ENCODE measurements around the gene AHSP.
"Not testable (repeated sequence)": the region's sequence is repeated elsewhere in the genome, so short reads cannot be mapped to it uniquely, and the experiment has no call there.

The AHSP gene

DNA sequence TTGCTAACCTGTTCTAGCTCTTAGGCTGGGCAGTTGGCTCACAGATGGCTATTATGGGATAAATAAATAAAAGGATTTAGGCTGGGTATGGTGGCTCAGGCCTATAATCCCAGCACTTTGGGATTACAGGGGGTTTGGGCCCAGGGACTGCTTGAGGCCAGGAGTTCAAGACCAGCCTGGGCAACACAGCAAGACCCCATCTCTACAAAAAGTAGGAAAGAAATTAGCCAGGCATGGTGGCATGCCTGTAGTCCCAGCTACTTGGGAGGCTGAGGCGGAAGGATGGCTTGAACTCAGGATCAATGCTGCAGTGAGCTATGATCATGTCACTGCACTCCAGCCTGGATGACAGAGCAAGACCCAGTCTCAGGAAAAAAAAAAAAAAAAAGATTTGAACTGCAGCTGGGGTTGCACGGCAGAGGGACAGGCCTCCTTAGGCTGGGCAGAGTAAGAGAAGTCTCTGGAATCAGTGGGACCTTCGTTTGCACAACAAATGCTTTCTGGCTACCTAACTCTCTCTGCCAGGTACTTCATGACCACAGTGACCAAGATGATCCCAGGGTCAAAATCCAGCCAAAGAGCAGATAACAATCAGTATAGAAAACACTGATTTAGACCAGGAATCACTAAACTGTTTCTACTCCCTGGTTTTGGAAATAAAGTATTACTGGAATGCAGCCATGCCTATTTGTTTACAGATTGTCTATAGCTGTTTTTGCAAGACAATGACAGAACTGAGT is 26.3 kb upstream of the AHSP start:
- no peak for DNase-seq (ENCODE audit: low read depth)

DNA sequence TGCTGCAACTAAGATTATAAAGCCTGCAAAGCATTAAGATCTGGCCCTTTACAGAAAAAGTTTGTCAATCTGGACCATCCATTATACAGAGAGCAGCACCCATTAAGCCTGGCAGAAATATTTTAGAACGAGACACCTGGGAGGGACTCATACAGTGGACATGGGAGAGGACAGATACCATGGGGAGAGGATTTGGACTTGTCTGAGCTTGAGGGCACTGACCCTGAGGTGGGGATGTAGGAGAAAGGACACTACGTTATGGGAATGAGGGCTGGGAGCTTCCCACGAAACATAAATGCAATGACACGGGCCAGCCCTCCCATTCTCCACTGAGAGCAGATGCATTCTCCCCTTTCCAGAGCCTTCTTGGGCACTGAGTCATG is 25.7 kb upstream of the AHSP start:
- DNase-seq (ENCODE audit: low read depth), result no peak

DNA sequence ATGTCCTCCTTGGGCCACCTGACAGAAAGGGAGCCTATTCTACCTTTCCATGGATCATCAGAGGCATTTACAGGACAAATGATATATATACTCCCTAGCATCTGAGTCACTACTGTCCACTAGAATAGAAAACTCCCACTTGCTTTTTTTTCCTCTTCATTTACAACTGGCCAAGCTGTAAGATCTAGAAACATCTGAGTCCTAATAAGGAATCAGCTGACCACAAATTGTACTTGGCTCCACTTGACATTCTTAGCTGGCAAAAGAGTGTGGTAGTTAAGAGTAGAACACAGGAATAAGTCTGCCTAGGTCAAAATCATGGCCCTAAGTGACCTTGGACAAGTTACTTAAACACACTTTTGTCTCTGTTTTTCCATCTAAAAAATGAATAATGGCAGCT is 24.7 kb upstream of the AHSP start:
- no peak for DNase-seq (ENCODE audit: low read depth)

DNA sequence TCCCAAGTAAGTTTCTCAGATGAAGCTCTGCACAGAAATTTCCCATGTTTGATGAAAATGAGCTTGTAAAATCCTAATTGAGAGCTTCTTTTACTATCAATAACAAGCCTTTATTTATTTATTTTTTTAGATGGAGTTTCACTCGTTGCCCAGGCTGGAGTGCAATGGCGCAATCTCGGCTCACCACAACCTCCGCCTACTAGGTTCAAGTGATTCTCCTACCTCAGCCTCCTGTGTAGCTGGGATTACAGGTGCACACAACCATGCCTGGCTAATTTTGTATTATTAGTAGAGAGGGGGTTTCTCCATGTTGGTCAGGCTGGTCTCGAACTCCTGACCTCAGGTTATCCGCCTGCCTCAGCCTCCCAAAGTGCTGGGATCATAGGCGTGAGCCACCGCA is 24.1 kb upstream of the AHSP start:
- not testable (repeated sequence) for DNase-seq (ENCODE audit: low read depth)

DNA sequence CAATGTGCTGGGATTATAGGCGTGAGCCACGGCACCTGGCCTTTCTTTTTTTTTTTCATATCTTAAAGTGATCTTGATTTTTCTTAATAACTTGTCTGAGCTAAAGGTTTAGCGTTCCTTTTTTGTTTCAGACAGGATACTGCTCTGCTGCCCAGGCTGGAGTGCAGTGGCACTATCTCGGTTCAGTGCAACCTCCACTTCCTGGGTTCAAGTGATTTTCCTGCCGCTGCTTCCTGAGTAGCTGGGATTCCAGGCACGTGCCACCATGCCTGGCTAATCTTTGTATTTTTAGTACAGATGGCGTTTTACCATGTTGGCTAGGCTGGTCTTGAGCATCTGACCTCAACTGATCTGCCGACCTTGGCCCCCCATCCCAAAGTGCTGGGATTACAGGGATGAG is 23.5 kb upstream of the AHSP start:
- DNase-seq (ENCODE audit: low read depth), result no peak

DNA sequence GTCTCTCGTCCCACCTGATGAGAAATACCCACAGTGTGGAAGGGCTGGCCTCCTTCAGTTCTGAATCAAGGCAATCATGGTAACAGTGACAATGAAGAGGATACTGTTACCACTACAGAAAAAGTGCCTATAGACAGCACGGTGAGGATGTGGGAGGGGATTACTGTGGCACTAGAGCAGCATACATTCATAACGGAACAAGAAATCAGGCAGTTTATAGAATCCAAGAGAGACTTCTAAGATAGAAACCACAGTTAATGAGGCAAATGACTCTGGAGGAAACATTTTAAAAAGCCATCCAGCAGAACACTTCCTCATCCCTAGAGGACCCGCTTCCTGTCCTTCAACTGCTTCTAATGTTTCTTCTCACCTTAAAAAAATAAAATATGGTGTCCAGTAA is 22.2 kb upstream of the AHSP start:
- no peak for DNase-seq (ENCODE audit: low read depth)

DNA sequence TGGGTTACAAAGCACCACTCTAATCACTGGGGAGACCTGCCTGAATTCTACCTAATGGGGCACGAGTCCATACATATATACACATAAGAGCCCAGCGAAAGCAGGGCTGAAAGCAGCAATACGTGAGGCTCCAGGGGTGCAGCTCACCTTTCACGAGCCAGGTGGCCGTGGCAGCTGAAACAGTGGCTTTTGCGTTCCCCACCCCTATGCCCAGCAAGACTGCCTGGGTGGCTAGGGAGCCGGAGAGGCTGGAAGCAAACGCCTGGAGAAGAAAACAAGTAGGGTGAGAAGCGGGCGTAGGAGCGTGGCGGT is 20.1 kb upstream of the AHSP start:
- no peak for DNase-seq (ENCODE audit: low read depth)

DNA sequence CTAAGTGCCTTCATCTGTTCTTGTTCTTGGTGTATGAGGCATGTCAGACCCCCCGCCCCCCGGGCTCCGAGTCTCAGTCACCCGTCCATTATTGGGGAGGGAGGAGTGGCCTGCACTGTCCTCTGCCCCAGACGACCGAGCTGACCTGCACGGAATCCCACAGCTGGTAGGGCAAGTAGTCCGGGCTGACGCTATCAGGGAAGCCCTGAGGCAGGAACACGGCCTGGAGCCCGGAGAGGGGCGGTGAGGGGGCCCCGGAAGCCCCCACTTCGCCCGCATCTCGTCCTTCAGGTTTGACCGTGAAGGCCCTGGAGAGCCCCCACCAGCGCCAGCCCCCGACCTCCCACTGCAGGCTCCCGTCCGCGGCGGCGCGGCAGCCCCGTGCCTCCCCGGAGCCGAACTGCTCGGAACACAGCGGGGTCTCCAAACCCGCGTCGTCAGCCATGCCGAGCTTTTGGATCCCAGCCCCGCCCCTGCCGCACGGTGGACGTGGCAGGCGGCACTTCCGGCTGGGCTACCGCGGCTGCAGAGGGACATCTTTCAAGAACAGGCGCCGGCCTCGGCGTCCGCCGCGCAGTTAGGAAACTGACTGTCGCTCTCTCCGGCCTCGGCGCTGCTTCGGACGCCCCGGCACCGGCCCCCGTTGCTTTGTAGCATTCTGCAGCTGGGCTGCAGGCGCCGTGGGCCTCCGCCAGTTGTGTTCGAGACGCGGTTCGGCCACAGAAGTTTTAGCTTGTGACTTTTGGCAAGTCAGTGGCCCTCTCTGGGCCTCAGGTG is 19.6 kb upstream of the AHSP start, which contains the start of gene RUSF1:
Gene RUSF1 (minus strand): TSS at position 463 of the 777 bp plus-strand sequence. CDS start 18 bp downstream, at position 445.
- peak; percentile 42 for DNase-seq (ENCODE audit: low read depth)

DNA sequence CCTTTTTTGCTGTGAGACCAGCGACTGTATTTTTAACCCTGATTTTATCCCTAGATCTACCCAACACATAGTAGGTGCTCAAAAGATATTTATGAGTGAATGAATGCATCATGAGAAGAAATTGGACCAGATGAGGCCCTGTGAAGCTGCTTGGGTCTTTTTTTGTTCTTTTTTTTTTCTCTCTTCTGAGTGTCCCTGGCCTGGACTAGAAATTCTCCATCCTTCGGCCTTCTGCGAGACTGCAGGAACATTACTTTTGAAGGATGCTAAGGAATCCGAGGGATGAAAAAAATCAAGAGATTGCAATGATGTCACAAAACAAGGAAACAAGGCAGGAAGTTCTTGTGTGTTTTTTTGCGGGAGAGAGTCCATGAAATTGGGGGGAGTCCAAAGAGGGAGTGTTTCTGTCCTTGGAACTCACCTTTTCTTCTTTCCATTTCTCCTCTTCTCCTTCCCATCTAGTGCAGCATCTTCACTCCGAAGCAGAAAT is 18.9 kb upstream of the AHSP start:
- DNase-seq (ENCODE audit: low read depth), result no peak

DNA sequence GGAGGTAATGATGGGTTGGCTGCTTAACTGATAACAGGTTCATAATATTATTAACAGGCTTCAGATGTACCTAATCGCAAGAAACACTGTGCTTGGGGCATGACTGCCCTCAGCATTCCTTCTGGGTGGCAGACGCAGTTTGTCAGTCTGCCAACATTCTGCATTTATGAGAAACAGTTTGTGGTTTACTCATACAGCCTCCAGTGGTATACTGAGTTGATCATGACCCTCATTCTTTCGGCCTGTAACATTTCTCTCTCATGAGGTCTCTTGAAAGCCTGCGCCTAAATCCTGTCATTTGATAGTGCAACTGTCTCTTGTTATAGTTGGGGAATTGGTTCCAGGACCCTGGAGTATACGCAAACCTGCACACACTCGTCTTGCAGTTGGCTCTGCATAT is 14.6 kb upstream of the AHSP start:
- peak; percentile 63 for DNase-seq (ENCODE audit: low read depth)

DNA sequence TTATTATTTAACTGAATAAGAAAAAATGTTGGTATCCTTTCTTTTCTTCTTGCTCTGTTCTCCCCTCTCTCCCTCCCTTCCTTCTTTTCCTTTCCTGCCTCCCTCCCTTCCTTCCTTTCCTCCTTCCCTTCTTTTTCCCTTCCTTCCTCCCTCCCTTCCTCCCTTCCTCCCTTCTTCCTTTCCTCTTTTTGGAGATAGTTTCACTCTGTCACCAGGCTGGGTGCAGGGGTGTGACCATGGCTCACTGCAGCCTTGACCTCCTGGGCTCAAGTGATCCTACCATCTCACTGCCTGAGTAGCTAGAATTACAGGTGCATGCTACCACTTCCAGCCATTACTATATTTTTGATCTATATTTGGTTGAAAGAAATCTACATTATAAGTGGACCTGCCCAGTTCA is 13.8 kb upstream of the AHSP start:
- DNase-seq (ENCODE audit: low read depth), result no peak

DNA sequence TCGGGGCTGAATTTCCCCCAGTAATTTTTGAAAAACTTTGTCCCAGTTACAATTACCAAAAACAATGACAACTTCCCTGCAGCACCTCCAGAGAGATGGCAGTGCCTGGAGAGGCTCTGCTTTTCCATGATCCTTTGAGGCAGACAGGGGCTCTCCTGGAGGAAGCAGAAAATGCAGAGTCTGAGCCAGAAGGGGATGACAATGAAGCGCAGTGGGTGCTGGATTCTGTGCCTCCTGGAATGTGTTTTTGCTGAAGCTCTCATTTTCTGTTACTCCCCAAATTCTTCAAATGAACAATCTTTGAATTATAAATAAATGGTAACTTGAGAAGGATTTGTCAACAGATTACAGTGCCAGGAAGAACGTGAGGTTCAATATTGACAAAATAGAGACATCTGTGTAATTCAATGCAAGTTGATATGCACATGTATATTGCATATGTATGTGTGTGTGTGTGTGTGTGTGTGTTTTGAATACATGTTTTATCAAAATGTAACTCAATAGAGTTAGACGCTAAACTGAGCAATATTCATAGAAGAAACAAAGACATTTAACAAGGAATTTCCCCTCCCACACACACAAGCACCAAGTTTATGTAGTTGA is 9.8 kb upstream of the AHSP start:
- no peak for DNase-seq (ENCODE audit: low read depth)

DNA sequence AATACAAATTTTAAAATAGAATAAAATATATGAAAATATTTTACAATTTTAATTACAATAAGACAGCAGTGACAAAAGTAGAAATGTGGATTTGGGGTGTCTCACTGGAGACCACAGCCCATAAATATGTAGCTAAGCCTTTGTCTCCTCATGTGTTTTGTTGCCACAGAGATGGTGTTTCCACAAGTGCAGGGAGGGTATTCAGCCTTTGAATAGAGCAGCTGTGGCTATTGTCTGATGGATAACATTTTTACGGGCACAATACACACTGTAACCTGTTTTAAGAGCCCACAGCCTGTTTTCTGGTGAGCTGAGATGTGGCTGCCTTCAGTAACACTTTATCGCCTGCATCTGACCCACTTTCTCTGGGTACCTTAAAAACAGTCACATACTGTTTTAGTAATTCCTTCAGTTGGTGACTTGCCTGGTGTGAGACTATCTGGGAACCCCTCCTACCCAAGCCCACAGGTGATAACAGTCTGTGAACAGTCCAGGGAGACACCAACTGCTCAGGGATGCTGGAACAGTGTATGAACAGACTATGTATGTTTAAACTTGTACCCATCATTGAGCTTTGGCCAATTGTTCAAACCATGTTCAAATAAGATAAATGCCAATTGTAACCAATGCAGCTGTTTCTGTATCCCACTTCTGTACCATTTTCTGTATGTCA is 7.8 kb upstream of the AHSP start:
- no peak for DNase-seq (ENCODE audit: low read depth)

DNA sequence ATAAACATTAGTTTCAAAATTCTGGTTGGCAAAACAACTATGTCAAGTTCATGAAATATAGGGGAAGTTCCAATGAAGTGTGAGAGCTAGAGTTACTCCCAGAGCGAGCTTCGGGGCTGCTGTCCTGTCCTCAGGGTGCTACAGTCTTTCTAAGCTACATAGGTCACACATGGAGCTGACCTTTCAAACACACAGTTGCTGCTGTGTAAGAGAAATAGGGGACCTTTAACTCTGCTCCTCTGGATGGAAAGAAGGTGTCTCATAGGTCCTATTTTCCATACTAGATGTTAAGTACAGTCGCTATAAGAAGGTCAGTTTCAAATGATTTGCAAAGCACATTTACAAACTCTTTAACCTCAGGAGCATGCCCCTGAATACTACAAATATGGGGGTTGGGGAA is 6.3 kb upstream of the AHSP start:
- DNase-seq (ENCODE audit: low read depth), result no peak

DNA sequence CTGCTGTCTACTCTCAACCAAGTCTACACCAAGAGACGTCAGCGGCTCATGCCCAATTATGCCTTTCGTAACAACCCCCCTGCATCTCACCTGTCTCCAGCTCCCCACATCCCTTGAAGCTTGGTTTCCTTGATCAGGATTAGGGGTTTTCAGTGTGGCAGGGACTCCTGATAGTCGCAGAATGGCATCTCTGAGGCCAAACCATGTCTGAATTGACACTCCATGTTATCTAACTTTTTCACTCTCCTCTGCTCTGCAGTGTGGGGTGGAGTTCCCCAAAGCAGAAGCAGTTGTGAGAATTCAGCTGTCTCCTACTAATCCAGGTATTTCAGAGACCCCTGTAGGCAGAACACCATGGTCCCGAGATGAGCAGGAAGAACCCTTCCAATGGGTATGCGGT is 5.6 kb upstream of the AHSP start:
- no peak for DNase-seq (ENCODE audit: low read depth)

DNA sequence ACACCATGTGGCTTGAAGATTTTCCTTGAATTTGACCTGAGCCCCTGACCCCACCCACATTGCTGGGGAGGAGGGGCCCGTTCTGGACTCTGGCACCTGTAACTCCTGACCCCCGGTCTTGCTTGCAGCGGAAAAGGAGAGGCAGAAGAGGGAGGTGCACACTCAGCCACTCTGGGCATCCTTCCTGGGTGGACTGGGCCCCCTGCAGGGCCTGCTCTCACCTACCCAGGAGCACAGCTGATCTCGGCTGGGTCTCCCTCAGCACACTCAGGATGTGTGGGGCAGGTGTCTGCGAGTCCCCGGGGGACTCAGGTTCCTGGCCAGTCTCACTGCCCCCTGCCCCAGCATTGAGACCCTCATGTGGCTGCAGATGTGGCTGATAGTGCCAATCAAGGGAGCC is 3.9 kb upstream of the AHSP start:
- not testable (repeated sequence) for DNase-seq (ENCODE audit: low read depth)

DNA sequence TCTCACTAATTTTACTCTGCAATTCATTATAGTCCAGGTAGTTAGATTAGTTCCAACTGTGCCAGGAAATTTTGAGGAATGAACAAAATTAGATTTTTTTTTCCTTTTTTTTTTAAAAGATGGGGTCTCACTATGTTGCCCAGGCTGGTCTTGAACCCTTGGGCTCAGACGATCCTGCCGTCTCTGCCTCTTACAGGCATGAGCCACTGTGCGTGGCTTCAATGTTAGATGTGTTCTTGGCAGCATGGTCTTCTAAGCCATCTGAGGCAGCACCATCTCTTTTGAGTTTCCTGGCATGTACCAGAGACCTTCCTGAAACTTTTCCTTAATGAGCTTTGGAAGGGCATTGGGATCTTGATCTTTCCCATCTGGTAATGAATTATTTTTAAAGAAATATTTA is 2.6 kb upstream of the AHSP start:
- no peak for DNase-seq (ENCODE audit: low read depth)

DNA sequence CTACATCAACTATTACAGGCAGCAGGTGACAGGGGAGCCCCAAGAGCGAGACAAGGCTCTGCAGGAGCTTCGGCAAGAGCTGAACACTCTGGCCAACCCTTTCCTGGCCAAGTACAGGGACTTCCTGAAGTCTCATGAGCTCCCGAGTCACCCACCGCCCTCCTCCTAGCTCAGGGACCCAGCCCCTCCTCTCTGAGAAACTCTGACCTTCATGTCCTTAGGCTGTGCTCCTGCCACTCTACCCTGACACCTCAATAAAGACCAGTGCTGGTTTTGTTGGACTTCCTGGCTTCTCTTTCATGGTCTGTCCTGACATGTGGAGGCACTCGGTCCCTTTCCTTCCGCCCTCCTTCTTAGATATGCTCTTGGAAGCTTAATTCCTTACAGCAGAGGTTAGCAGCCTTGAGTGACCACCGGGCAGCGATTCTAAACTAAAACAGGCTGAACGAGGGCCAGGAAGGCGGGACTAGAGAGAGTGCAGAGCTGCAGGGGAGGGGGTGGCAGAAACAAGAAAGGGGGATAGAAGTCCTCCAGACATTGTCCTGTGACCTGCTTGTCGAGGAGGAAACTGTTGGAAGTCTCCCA is 915 bp downstream of the AHSP start:
- no peak for DNase-seq (ENCODE audit: low read depth)

DNA sequence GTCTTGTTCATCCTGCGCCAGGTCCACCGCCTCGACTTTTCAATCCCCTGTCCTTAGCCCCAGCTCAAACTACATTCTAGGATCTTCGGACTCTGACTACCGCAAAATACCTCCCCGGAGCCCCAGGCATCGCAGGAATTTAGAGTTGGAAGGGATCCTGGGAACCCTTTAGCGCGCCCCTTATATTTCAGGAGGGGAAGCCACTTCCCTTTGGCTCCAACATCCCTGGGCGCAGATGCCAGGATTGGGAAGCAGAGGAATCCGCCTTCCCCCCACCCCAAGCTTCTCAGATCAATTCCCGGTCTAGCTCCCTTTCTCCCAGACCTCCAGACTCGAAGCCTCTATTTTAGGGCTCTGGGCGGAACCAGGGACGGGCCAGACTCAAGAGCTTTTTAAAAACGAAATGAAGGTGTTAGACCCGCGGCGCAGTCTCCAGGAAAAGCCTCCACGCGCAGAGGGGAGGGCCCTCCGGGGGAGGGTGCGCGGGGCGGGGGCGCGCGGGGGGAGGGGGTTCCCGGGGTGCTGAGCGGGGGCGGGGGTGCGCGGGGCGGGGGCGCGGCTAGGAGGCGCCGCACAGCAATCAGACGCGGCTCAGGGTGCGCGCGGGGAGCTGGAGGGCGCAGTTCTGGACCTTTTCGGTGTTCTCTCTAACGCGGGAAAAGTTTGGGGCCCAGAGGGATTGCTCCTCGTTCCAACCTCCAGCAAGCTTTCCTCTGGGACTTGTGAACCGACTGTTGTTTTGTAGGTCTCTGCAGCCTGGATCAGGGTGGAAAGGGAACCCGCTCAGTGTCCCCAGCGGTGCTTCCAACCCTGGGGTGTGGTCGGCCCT is 1.6 kb downstream of the AHSP start:
- no peak for DNase-seq (ENCODE audit: low read depth)

DNA sequence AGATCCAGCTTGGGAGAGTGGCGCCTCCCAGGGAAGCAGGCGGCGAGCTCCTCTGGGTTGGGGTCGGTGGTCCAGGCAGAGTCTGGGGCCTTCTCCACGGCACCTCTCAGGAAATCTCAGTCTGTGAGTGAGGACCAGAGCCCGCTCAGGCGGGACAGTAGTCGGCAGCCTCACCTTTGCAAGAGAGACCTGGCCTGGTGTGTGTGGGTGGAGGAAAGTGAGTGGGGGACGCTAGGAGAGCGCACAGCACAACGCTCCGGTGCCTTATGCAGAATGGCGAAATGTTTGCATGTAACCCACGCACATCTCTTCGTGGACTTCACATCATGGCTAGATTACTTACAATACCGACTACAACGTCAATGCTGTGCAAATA is 2.2 kb downstream of the AHSP start:
- DNase-seq (ENCODE audit: low read depth), result no peak

DNA sequence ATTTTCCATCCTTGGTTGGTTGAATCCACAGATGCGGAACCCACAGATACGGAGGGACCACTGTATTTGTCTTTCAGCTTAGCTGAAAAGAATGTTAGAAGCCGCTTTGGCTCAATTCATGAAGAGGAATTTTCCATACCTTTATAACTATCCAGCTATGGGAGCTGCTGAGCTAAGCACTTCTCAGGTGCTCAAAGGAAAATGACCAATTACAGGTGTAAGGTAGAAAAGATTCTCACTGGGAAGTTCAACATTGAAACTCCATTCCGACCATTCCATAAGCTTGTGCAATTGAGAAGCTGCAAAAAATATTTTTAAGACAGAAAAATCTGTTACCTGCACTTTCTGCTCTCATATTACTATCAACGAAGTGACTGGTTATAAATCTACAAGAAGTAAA is 2.7 kb downstream of the AHSP start:
- DNase-seq (ENCODE audit: low read depth), result no peak

DNA sequence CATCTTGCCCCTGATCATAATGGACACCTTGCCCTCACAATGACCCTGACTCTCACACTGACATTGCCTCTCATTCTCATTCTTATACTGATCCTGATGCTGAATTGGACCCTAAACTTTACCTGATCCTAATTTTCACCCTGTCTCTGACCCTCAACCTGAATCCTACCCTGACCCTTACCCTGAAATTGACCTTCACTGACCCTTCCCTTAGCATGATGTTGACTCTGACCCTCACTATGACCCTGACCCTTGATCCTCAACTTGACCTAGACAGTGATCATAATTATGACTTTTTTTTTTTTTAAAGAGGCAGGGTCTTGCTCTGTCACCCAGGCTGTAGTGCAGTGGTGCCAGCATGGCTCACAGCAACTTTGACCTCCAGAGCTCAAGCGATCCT is 3.4 kb downstream of the AHSP start:
- DNase-seq (ENCODE audit: low read depth), result no peak

Measured in HS-5 (cell line).